ENCODE results near the gene DNAI1.
A peak's percentile ranks its signal among the peaks of the same experiment; 100 is the strongest.
"Not testable (repeated sequence)": the region's sequence is repeated elsewhere in the genome, so short reads cannot be mapped to it uniquely, and the experiment has no call there.

DNAI1 gene

GRCh38 chr9:34458013-34458958 is at the start of gene DNAI1, which contains the start of gene FAM219A:
Gene DNAI1, plus strand, starts transcription at chr9:34458805. Its CDS starts 201 bp downstream, at chr9:34459006.
Gene FAM219A, minus strand, starts transcription at chr9:34458570. Its CDS starts 307 bp downstream, at chr9:34458263.
- DNase-seq (ENCODE audit: low spot score), result peak; percentile 100

GRCh38 chr9:34409154-34409553 is 49.5 kb upstream of the DNAI1 start:
- DNase-seq (ENCODE audit: low spot score), result no peak

GRCh38 chr9:34412336-34412735 is 46.3 kb upstream of the DNAI1 start:
- DNase-seq (ENCODE audit: low spot score), result no peak

- peak; percentile 61 for DNase-seq (ENCODE audit: low spot score)
Observed at GRCh38 chr9:34413231-34413852, 45.3 kb upstream of the DNAI1 start.

GRCh38 chr9:34417734-34418133 is 40.9 kb upstream of the DNAI1 start:
- DNase-seq (ENCODE audit: low spot score), result no peak

DNA sequence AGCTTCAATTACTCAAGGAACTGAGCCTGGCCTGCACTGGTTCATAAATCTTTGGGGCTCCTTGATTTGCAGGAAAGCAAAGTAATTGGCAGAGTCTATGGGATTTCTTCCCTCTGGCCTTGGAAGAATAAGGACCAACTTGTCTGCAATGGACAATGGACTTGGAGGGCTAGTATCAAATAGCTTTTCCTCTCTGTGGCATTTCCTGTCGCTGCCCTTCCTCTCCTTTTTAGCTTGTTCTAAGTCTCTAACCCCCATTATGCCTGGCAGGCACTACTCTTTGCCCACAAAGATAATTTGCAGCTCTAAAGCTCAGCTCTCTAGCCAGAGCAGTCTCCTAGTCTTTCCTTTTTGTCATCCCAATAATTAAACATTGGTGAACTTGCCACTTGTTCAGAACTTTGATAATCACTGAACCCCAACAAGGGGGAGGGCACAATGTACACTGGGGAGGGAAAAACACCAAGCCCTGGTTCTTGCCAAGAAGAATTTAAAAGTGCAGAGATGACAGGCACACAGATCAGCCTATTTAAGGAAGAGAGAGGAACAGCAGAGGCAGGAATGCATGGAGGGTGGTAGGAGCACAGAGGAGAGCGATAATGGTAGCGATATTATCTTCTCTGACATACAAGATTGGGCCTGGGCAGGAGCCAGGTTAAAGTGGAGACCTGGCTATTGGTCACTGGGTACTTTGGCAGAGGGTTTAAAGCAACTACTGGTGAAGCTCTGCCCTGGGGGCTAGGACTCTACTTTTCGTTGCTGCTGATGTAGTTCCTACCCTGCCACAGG is 38.7 kb upstream of the DNAI1 start:
- DNase-seq (ENCODE audit: low spot score), result no peak

DNA sequence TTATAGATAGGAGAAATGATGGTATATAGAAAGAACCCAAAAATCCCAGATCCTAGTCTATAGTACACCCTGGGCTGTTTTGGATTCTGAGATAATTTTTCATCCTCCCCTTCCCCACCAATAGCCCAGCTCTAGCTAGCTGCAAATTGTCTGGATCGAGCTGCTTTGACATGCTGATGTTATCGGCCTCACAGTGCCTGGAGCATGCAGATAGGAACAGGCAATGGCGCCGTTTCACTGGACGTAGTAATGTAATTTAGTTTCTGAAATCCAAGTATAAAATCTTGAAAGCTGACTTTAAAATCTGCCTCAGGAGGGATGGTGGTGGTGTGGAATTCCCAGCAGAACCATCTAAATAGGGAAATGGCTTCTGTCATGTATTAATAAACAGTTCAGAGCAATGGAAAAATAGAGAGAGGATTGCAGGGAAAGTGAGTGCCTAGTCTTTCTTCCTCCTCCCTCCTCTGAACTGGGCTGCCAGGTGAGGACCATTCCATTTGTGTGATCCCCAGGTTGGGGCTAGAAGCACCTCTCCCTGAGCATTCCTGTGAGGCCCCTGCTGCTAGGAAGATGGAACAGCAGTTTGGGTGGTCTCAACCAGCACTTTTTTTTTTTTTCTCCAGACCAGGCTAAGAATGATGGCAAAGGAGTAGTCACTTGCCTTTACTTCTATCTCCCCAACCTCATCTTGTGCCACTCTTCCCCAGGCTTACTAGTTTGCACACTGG is 32.1 kb upstream of the DNAI1 start:
- DNase-seq (ENCODE audit: low spot score), result no peak

DNA sequence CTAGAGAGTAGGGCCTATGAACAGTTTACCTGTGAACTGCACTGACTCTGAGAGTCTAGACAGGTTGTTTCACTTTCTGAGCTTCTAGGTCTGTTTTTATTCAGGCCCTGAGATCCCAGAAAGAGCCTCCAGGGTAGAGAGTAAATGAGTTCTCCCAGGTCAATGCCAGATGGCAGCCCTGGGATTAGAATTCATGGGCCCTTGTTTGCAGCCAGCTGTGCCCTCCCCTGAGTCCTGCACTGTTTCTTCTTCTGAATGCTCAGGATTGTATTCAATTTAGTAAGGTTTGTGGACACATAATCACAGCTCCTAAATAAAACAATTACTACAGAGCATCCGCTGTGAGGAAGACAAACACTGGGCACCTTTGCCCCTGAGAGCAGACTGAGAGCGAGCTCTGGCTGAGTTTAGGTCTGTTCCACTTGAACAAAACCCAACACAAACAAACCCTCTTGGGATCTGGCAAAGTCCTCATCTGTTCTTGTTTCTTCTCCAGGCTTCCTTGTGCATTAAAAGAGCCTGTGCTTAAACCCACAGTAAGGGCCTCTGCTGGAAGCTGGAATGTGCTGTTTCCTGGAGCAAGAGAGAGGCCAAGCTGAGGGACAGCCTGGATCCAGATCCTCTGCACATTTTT is 30.2 kb upstream of the DNAI1 start:
- no peak for DNase-seq (ENCODE audit: low spot score)

GRCh38 chr9:34430843-34431437 is 27.7 kb upstream of the DNAI1 start:
- DNase-seq (ENCODE audit: low spot score), result peak; percentile 78

DNA sequence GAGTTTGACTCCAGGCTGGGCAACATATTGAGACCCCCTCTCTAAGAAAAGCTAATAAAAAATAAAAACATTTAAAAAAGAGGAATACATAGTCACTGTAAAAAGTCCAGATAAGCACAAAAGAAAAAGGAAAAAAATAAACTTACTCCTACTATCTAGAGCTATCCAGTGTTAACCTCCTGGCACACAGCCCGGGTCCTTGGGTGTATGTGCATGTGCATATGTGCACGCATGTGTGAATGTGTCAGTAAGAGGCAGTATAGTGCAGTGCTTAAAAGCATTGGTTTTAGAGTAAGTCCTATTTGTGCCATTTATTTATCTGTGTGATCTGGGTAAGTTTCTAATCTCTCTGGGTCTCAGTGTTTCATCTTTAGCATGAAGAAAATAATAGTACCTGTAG is 26.9 kb upstream of the DNAI1 start:
- DNase-seq (ENCODE audit: low spot score), result no peak

GRCh38 chr9:34437006-34437925 is 21.3 kb upstream of the DNAI1 start:
- DNase-seq (ENCODE audit: low spot score), result peak; percentile 65

GRCh38 chr9:34437926-34438307 is 20.7 kb upstream of the DNAI1 start:
- DNase-seq (ENCODE audit: low spot score), result not testable (repeated sequence)

DNA sequence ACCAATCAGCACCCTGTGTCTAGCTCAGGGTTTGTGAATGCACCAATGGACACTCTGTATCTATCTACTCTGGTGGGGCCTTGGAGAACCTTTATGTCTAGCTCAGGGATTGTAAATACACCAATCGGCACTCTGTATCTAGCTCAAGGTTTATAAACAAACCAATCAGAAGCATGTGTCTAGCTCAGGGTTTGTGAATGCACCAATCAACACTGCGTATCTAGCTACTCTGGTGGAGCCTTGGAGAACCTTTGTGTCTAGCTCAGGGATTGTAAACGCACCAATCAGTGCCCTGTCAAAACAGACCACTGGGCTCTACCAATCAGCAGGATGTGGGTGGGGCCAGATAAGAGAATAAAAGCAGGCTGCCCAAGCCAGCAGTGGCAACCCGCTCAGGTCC is 20.1 kb upstream of the DNAI1 start:
- DNase-seq (ENCODE audit: low spot score), result not testable (repeated sequence)

DNA sequence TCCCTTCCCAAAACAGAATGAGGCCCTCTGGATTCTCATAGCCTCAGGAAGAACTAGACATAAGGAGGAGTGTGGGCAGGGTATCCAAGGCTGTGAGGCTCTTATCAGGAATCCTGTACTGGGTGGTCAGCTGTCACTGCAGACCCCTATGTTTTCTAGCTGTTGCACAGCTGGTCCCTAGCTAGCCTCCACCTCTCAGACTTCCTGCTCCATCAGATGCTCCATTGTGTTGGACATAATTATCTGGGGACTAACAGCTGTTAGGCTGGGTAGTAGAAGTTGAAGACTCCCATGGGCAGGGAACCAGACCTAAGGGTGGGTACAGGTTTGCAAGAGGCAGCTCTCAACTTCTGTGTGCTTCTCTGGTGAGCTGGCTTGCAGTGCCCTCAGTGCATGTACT is 18.6 kb upstream of the DNAI1 start:
- no peak for DNase-seq (ENCODE audit: low spot score)

GRCh38 chr9:34442770-34443169 is 15.8 kb upstream of the DNAI1 start:
- no peak for DNase-seq (ENCODE audit: low spot score)

- no peak for DNase-seq (ENCODE audit: low spot score)
Observed at GRCh38 chr9:34443533-34443932, 15.1 kb upstream of the DNAI1 start.

DNA sequence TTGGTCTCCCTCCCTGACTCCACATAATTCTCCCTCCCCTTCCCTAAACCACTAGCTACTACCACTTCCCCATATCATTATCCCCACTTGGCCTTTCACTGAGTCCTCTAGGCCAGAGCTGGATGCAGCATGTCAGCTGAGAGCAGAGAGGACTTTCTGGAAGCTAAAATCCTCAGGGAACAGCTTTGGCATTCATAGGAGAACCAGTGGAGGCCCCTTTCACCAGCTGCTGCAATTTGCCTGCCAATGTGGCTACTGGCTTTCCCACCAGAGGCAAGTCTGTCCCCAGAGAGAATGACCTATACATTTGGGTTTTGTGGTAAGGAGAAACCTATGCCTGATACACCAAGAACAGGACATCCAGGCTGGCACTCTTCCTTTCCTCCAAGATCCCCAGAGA is 14.6 kb upstream of the DNAI1 start:
- no peak for DNase-seq (ENCODE audit: low spot score)

GRCh38 chr9:34446468-34446891 is 12.1 kb upstream of the DNAI1 start:
- DNase-seq (ENCODE audit: low spot score), result peak; percentile 32

- no peak for DNase-seq (ENCODE audit: low spot score)
Observed at GRCh38 chr9:34446951-34447350, 11.7 kb upstream of the DNAI1 start.

- DNase-seq (ENCODE audit: low spot score), result no peak
Observed at GRCh38 chr9:34450644-34451043, 8.0 kb upstream of the DNAI1 start.
